Neural crest cell (in vitro differentiated cells): ENCODE measurements around the gene RNF208. TPM values are rescaled to one million over a fixed set of nuclear protein-coding genes. Genes with fewer than 3 reads are reported as not detected.

Experiments
- DNase-seq: peaks from one replicate; pipeline ENCODE4 v3.0.0; 2021; ENCODE audit warnings: low read depth, mixed read lengths, low spot score
- H3K27ac Mint-ChIP-seq: one replicate; pipeline ENCODE4 v1.8.0; 2021; ENCODE audit warnings: mild to moderate bottlenecking, mixed read lengths; ENCODE audit not compliant: unreplicated experiment
- H3K27me3 Mint-ChIP-seq: 2 replicates; pipeline ENCODE4 v1.8.0; 2021; ENCODE audit warnings: low read depth, mild to moderate bottlenecking, mixed read lengths
- H3K36me3 Mint-ChIP-seq: 2 replicates; pipeline ENCODE4 v1.8.0; 2021; ENCODE audit warnings: low read depth, mild to moderate bottlenecking, mixed read lengths
- H3K4me1 Mint-ChIP-seq: 2 replicates; pipeline ENCODE4 v1.8.0; 2021; ENCODE audit warnings: mixed read lengths
- H3K4me3 Mint-ChIP-seq: one replicate; pipeline ENCODE4 v1.8.0; 2021; ENCODE audit warnings: mild to moderate bottlenecking, mixed read lengths
- H3K9me3 Mint-ChIP-seq: 2 replicates; pipeline ENCODE4 v1.8.0; 2021; ENCODE audit warnings: mixed read lengths
- total RNA-seq: library from RNA; stranded (reverse); gene quantifications from 2 replicates; pipeline ENCODE4 v1.2.1, GENCODE V29; 2021
- TF ChIP-seq, protein P1 (sequence below): fragments of 200-600 bp; sonication (generic); conservative IDR thresholded peaks from 2 replicates; pipeline ENCODE4 v1.5.0; 2021; ENCODE audit warnings: antibody characterized with exemption, mild to moderate bottlenecking

Gene RNF208
- total RNA-seq, 1 donor from 2014 or later = 10.1 TPM

- H3K4me1 Mint-ChIP-seq = peaks cover 13% of the 10 kb centered on the region
- TF ChIP-seq, protein P1, sequence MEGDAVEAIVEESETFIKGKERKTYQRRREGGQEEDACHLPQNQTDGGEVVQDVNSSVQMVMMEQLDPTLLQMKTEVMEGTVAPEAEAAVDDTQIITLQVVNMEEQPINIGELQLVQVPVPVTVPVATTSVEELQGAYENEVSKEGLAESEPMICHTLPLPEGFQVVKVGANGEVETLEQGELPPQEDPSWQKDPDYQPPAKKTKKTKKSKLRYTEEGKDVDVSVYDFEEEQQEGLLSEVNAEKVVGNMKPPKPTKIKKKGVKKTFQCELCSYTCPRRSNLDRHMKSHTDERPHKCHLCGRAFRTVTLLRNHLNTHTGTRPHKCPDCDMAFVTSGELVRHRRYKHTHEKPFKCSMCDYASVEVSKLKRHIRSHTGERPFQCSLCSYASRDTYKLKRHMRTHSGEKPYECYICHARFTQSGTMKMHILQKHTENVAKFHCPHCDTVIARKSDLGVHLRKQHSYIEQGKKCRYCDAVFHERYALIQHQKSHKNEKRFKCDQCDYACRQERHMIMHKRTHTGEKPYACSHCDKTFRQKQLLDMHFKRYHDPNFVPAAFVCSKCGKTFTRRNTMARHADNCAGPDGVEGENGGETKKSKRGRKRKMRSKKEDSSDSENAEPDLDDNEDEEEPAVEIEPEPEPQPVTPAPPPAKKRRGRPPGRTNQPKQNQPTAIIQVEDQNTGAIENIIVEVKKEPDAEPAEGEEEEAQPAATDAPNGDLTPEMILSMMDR = no peak
- peaks cover 2% of the 10 kb centered on the region for H3K36me3 Mint-ChIP-seq
- H3K9me3 Mint-ChIP-seq = no peaks in the 10 kb centered on the region
- DNase-seq = no peak
- peak overlapping the region; percentile 88 for H3K4me3 Mint-ChIP-seq
- H3K27ac Mint-ChIP-seq = no peak overlapping the region
- H3K27me3 Mint-ChIP-seq = peaks cover 3% of the 10 kb centered on the region
Measured at GRCh38 chr9:137255448-137256114, 33.5 kb upstream of the RNF208 start.

GRCh38 chr9:137254624-137255447 is 32.8 kb upstream of the RNF208 start, which contains the start of gene NELFB:
Gene NELFB, plus strand, starts transcription at chr9:137255327.
- Mint-ChIP-seq H3K36me3 (peaks cover 2% of the 10 kb centered on the region), H3K27ac (peak within 1 kb of the TSS; percentile 83), H3K9me3 (no peaks in the 10 kb centered on the region), H3K4me1 (peaks cover 13% of the 10 kb centered on the region), H3K4me3 (peak within 1 kb of the TSS; percentile 97), H3K27me3 (peaks cover 3% of the 10 kb centered on the region)
- peak; percentile 99 for DNase-seq
- TF ChIP-seq, protein P1 = no peak

- Mint-ChIP-seq H3K36me3 (peaks cover 2% of the 10 kb centered on the region), H3K4me1 (peaks cover 13% of the 10 kb centered on the region), H3K9me3 (no peaks in the 10 kb centered on the region), H3K27me3 (peaks cover 3% of the 10 kb centered on the region), H3K27ac (peak overlapping the region; percentile 83), H3K4me3 (peak overlapping the region; percentile 97)
- TF ChIP-seq, protein P1 = no peak
- no peak for DNase-seq
Measured at GRCh38 chr9:137253717-137254623, 31.9 kb upstream of the RNF208 start.

DNA sequence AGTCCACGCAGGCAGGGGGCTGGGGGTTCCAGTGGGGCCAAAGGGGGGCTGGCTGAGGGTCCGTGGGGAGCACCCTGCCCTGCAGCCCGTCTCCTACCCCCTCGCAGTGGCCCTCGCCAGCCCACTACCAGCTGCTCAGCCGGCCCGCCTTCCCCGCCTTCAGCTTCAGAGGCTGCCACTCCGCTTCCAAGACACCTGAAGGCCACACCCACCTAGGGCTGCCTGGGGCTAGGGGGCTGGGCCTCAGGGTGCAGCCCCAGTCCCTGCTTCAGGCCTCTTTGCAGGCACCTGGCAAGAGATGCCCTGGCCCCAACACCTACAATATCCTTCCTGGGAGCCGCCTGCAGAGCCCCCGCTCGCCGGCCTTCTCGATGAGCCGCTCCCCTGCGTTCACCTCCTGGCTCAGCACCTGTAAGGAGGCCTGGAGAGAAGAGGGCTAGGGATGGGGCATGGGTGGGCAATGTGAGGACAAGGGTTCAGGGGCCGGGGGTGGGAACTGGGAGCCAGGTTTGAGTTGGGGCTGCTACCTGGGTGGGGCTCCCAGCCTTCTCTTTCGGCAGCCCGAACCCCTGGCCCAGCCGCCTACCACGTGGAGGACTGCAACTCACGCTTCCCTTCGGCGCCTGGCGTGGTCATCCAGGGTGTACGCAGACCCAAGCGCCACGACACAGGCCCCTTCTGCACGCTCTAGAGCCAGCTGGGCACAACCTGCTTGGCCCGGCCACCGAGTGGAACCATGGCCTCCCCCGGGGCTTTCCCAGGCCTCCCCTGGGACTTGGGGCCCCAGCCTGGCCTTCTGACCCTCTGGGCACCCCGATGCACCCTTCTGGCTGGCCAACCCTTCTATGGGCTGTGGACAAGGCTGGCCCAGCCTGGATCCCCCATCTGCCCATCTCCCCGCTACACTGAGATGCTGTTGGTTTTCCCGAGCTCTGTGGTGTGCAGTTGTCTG is 30.8 kb upstream of the RNF208 start:
- TF ChIP-seq, protein P1 = no peak
- H3K4me1 Mint-ChIP-seq = peaks cover 13% of the 10 kb centered on the region
- no peaks in the 10 kb centered on the region for H3K9me3 Mint-ChIP-seq
- H3K27ac Mint-ChIP-seq = no peak overlapping the region
- H3K36me3 Mint-ChIP-seq = peaks cover 2% of the 10 kb centered on the region
- H3K27me3 Mint-ChIP-seq = peaks cover 3% of the 10 kb centered on the region
- DNase-seq = no peak
- H3K4me3 Mint-ChIP-seq = peak overlapping the region; percentile 97
